Liver (tissue), 3 donors: Measurements from ENCODE around the gene STATH.

Experiments used
- ATF3 ChIP-seq: IDR thresholded peaks from 2 replicates; pipeline ENCODE4 v1.6.1; 2016; ENCODE audit warnings: antibody characterized with exemption
- CTCF ChIP-seq: fragments of 150-350 bp; IDR thresholded peaks from 2 replicates; pipeline ENCODE4 v1.5.1; 2017; ENCODE audit warnings: improper control_type of control experiment, low read depth, low read length; ENCODE audit not compliant: missing input control
- EGR1 ChIP-seq, 2 donors: IDR thresholded peaks; 2 replicates each; pipeline ENCODE4 v1.6.1; 2016 to 2018; ENCODE audit warnings: antibody characterized with exemption in 2 of 2, low read depth in 2 of 2
- GABPA ChIP-seq, 2 donors: IDR thresholded peaks in 1 of 2; conservative IDR thresholded peaks in 1 of 2; 2 replicates each; pipeline ENCODE4 v1.6.1; 2016; ENCODE audit warnings: antibody characterized with exemption in 2 of 2, mild to moderate bottlenecking in 1 of 2, moderate library complexity in 1 of 2
- JUND ChIP-seq, 2 donors: IDR thresholded peaks; 2 replicates each; pipeline ENCODE4 v1.6.1; 2016; ENCODE audit warnings: antibody characterized with exemption in 2 of 2
- MAX ChIP-seq: IDR thresholded peaks from 2 replicates; pipeline ENCODE4 v1.6.1; 2016; ENCODE audit warnings: antibody characterized with exemption
- RAD21 ChIP-seq, 2 donors: IDR thresholded peaks; 2 replicates each; pipeline ENCODE4 v1.6.1; 2016; ENCODE audit warnings: antibody characterized with exemption in 2 of 2, mild to moderate bottlenecking in 2 of 2
- REST ChIP-seq: IDR thresholded peaks from 2 replicates; pipeline ENCODE4 v1.6.1; 2016; ENCODE audit warnings: antibody characterized with exemption, mild to moderate bottlenecking
- TAF1 ChIP-seq: conservative IDR thresholded peaks from 2 replicates; pipeline ENCODE4 v1.6.1; 2016; ENCODE audit warnings: antibody characterized with exemption, mild to moderate bottlenecking
- YY1 ChIP-seq: IDR thresholded peaks from 2 replicates; pipeline ENCODE4 v1.6.1; 2016; ENCODE audit warnings: antibody characterized with exemption, mild to moderate bottlenecking
- donor health status: healthy.
- donor health status: healthy.

GRCh38 chr4:70002507-70002906 lies 6.7 kb downstream of the STATH start:
- TF ChIP-seq CTCF (no peak), MAX (no peak), TAF1 (no peak), ATF3 (no peak), REST (no peak), JUND (IDR thresholded peaks at IDR 0.05) (no peak), YY1 (no peak), GABPA (IDR thresholded peaks at IDR 0.05 in 1 of 2, conservative IDR thresholded peaks at IDR 0.05 in 1 of 2) (no peak), RAD21 (IDR thresholded peaks at IDR 0.05) (no peak), EGR1 (IDR thresholded peaks at IDR 0.05; ENCODE audit: low read depth in 2 of 2) (no peak)
